Mucosa of descending colon (tissue), 3 donors: Measurements from ENCODE around the gene ST3GAL5. TPM values are rescaled to one million over a fixed set of nuclear protein-coding genes. Genes with fewer than 3 reads are reported as not detected.

Experiments
- ATAC-seq: fragments of 200-7000 bp; cut with Tn5 transposase; one replicate; pipeline ENCODE4 v1.9.1; 2020; ENCODE audit warnings: mild to moderate bottlenecking, moderate library complexity
- DNase-seq, 3 donors: peaks; one replicate each; pipeline ENCODE4 v3.0.0-alpha.2; 2020
- H3K36me3 ChIP-seq: fragments of 200-600 bp; one replicate; pipeline ENCODE4 v1.8.0; 2021; ENCODE audit warnings: low read depth, mild to moderate bottlenecking
- H3K4me1 ChIP-seq: fragments of 200-600 bp; one replicate; pipeline ENCODE4 v1.8.0; 2021; ENCODE audit warnings: low read depth, mild to moderate bottlenecking
- H3K4me3 ChIP-seq: fragments of 200-600 bp; one replicate; pipeline ENCODE4 v1.8.0; 2021; ENCODE audit warnings: mild to moderate bottlenecking
- H3K9me3 ChIP-seq: fragments of 200-600 bp; one replicate; pipeline ENCODE4 v1.8.0; 2021; ENCODE audit warnings: mild to moderate bottlenecking
- intact Hi-C, 2 donors: fragments of 100-400 bp; cut with DNase I in 1 of 2; cut with micrococcal nuclease in 1 of 2; formaldehyde crosslinking; loops; one replicate each; pipeline versions ENCODE4 v1.11.0 to v1.11.1; 2022; cut with DNase I, micrococcal nuclease
- long read RNA-seq, 2 donors: library from polyadenylated mRNA; unstranded; transcript quantifications; one replicate each; pipeline ENCODE4 v2.0.0, GENCODE V29; 2019 to 2021
- total RNA-seq, 3 donors: library from RNA; stranded (reverse); fragmentation: NEBNext Ultra II Directional in 2 of 3; extraction: Animal tissue kit (Norgen Biotek cat#: 25700) in 2 of 3; gene quantifications; one replicate each; pipeline versions ENCODE4 v1.2.1 to v1.2.4, GENCODE V29; 2021 to 2023
- TF ChIP-seq, protein P1 (sequence below): fragments of 200-600 bp; IDR thresholded peaks from one replicate; pipeline ENCODE4 v1.8.0; 2022; ENCODE audit warnings: antibody characterized with exemption, mild to moderate bottlenecking
- donor health status: DM: no; HTN: no; CAD: no; lungs with moderate emphysema.
- donor health status: DM: no; HTN: no; CAD: no.
- donor health status: DM: no; HTN: yes; CAD: no.

Gene ST3GAL5
- 10 to 100 TPM in 1 of 3 donors, 1 to 10 TPM in 2; 5.0 to 19.0 (median 5.4) TPM for total RNA-seq
- long read RNA-seq, donor 1, full-length matches to known transcripts: 13 of 16 reads
- long read RNA-seq, donor 1, partial matches to known transcripts: 0 of 16 reads
- long read RNA-seq, donor 1, other reads (novel, unspliced or antisense): 3 of 16 reads
- long read RNA-seq, donor 2, partial matches to known transcripts: 1 of 1 reads
- long read RNA-seq, donor 2, other reads (novel, unspliced or antisense): 0 of 1 reads

DNA sequence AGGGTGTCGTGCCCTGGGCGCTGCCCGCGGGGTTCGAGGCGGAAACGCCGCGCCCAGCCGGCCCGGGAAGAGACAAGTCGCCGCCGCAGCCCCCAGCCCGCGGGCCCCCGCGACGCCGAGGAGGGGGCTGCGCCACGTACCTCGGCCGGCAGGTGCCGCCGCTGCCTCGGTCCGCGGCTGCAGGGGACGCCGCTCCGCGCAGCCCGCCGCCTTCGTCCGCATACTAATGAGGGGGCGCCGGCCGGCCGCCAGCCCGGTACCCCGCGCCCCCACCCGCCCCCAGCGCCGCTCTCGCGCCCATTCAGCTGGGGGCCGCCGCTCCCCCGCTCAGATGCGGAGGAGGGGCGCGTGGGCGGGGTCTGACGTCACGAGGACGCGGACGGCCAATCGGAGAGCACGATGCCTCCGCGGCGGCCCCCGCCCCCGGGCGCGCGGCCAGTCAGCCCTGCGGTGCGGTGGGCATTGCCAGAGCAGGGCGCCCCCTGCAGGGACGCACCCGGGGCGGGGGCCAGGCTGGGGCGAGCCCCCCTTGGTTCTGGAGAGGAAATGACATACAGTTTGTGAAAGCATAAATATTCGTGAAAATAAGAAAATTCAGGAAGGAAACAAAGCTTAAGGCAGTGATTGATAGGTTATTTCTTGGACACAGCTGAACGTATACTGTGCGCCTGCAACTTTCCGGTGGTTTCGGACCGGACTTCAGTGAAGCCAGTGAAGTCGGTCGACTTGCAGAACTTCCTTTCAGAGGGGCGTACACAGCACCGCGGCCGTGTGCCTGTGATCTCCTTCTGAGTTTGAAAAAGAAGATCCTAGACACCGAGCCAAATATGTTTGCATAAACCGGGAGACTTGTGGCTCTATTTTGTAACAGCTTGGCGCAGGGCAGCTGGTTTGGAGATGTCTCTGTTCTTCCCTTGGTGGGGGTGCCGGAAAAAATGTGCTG lies at the start of gene ST3GAL5:
TSS of gene ST3GAL5 (minus strand) at position 307 of the 943 bp plus-strand sequence. CDS start at position 222, 85 bp downstream.
- DNase-seq: peak; percentile 92 to 94 (median 92)
- peak; percentile 91 for ATAC-seq
- Histone ChIP-seq H3K4me1 (peaks cover 12% of the 10 kb centered on the region), H3K36me3 (no peaks in the 10 kb centered on the region), H3K9me3 (no peaks in the 10 kb centered on the region), H3K4me3 (peak within 1 kb of the TSS; percentile 50)
- TF ChIP-seq, protein P1, sequence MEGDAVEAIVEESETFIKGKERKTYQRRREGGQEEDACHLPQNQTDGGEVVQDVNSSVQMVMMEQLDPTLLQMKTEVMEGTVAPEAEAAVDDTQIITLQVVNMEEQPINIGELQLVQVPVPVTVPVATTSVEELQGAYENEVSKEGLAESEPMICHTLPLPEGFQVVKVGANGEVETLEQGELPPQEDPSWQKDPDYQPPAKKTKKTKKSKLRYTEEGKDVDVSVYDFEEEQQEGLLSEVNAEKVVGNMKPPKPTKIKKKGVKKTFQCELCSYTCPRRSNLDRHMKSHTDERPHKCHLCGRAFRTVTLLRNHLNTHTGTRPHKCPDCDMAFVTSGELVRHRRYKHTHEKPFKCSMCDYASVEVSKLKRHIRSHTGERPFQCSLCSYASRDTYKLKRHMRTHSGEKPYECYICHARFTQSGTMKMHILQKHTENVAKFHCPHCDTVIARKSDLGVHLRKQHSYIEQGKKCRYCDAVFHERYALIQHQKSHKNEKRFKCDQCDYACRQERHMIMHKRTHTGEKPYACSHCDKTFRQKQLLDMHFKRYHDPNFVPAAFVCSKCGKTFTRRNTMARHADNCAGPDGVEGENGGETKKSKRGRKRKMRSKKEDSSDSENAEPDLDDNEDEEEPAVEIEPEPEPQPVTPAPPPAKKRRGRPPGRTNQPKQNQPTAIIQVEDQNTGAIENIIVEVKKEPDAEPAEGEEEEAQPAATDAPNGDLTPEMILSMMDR: peak; percentile 20
- intact Hi-C loops: loop anchor here in 1 of 2 donors (5.0 kb wide), 1 partner anchor 62 kb away; no protein-coding TSS in a partner anchor

- no peak overlapping the region for H3K4me3 ChIP-seq
- peaks cover 14% of the 10 kb centered on the region for H3K9me3 ChIP-seq
- intact Hi-C loops: no loop called here
- ATAC-seq (no peak), DNase-seq (no peak)
- TF ChIP-seq, protein P1: no peak
- H3K36me3 ChIP-seq: no peaks in the 10 kb centered on the region
- H3K4me1 ChIP-seq: no peaks in the 10 kb centered on the region
These were observed 49.7 kb upstream of the ST3GAL5 start for GRCh38 chr2:85938456-85938855.

GRCh38 chr2:85937069-85937439 lies 48.3 kb upstream of the ST3GAL5 start:
- no peak for ATAC-seq
- intact Hi-C loops: no loop called here
- TF ChIP-seq, protein P1: no peak

DNA sequence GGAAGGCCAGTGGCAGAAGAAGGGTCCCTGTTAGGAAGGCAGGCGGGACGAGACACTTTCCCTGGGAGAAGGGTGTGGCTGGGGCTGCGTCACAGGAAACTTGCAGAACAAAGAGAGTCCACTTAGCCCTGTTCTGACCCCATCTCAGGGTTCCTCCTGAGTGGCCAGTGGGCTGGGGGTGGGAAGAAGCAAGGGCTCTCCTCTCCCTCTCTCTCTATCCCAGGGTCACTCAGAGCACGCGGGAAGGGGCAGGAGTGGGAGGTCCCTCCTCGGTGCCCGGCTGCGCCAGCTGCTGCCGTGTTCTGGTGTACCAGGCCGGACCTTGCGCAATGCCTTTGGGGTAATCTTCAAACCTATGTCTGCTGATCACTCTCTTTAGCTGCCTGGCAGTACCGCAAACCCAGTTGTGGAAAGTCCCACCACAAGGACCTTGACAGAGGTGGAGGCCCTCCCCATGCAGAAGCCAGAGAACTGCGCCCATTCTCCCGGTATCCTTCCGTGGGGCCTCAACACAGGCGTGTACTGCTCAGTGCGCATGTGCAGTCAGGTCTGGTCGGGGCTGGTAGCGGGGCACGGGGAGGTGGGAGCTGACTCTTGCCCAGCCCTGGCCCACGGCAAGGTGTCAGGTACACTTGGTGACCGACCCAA lies 47.8 kb upstream of the ST3GAL5 start:
- DNase-seq: no peak

More at GRCh38 chr2:85937069-85937439, 48.3 kb upstream of the ST3GAL5 start:
- no peaks in the 10 kb centered on the region for H3K36me3 ChIP-seq
- no peak overlapping the region for H3K4me3 ChIP-seq
- DNase-seq: no peak
- peaks cover 2% of the 10 kb centered on the region for H3K9me3 ChIP-seq
- no peaks in the 10 kb centered on the region for H3K4me1 ChIP-seq

GRCh38 chr2:85935746-85936208 lies 47.0 kb upstream of the ST3GAL5 start:
- intact Hi-C loops: no loop called here
- DNase-seq (no peak), ATAC-seq (no peak)
- no peak overlapping the region for H3K4me3 ChIP-seq
- no peaks in the 10 kb centered on the region for H3K4me1 ChIP-seq
- H3K36me3 ChIP-seq: no peaks in the 10 kb centered on the region
- TF ChIP-seq, protein P1: no peak
- H3K9me3 ChIP-seq: no peaks in the 10 kb centered on the region

More for the DNA sequence above, 47.8 kb upstream of the ST3GAL5 start:
- TF ChIP-seq, protein P1: no peak
- Histone ChIP-seq H3K36me3 (no peaks in the 10 kb centered on the region), H3K4me1 (no peaks in the 10 kb centered on the region), H3K4me3 (no peak overlapping the region), H3K9me3 (no peaks in the 10 kb centered on the region)
- no peak for ATAC-seq
- intact Hi-C loops: no loop called here
